ENCODE measurements around the gene GAPVD1. TPM values are rescaled to one million over a fixed set of nuclear protein-coding genes. Genes with fewer than 3 reads are reported as not detected.

GAPVD1 gene
- total and polyA plus RNA-seq, 2 of the 8 experiments (the other 6 are each of a cell fraction or from before 2014, with no cell fraction given), result 5.5 to 40.5 TPM

DNA sequence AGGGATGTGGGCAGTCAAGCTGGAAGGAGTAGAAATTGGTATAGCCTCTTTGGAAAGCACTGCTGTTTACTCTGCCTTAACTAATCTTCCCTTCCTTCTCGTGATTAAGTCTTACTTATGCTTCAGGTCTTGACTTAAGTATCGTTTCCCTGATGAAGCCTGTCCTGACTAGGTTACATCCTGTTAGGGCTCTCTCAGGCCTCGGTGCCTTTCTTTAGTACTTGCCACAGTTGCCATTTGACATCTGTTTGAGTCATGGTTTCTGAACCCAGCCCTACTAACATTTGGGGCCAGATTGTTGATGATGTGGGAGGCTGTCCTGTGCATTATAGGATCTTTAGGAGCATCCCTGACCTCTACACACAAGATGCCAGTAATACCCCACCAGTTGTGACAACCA is 94.4 kb downstream of the GAPVD1 start:
- TF ChIP-seq RAD21 (IDR thresholded peaks at IDR 0.05 in 1 of 2, conservative IDR thresholded peaks at IDR 0.05 in 1 of 2; ENCODE audit: low read depth in 2 of 2, low read length in 2 of 2), result no peak
- no peak for TF ChIP-seq SIX5 (IDR thresholded peaks at IDR 0.05; ENCODE audit: low read depth, low read length)
- TF ChIP-seq CBX5 (IDR thresholded peaks at IDR 0.05; ENCODE audit: low read depth, low read length), result no peak
- no peak for TF ChIP-seq TAF7 (optimal IDR thresholded peaks at IDR 0.05; ENCODE audit: borderline replicate concordance, low read depth, low read length)
- no peak for TF ChIP-seq CTBP2 (IDR thresholded peaks at IDR 0.05; ENCODE audit: borderline replicate concordance, insufficient read depth, insufficient read length, low read length)
- TF ChIP-seq TEAD4 (IDR thresholded peaks at IDR 0.05; ENCODE audit: low read depth, low read length), result no peak
- TF ChIP-seq TAF1 (IDR thresholded peaks at IDR 0.05; ENCODE audit: low read depth, low read length), result no peak
- no peak for TF ChIP-seq JUND (IDR thresholded peaks at IDR 0.05; ENCODE audit: low read length)
- TF ChIP-seq SIN3A (conservative IDR thresholded peaks at IDR 0.05 in 1 of 2, IDR thresholded peaks at IDR 0.05 in 1 of 2; ENCODE audit: low read depth in 1 of 2, low read length in 2 of 2), result no peak
- no peak for TF ChIP-seq TBP (IDR thresholded peaks at IDR 0.05; ENCODE audit: low read depth, low read length)
- TF ChIP-seq NANOG (IDR thresholded peaks at IDR 0.05; ENCODE audit: insufficient read depth, low read depth, low read length, poor library complexity, severe bottlenecking), result no peak
- TF ChIP-seq RNF2 (IDR thresholded peaks at IDR 0.05; ENCODE audit: borderline replicate concordance, low read depth, low read length, missing control alignments, poor library complexity, severe bottlenecking), result no peak
- no peak overlapping the region for H2BK20ac ChIP-seq (ENCODE audit: low read length)
- H3K23me2 ChIP-seq (ENCODE audit: low read depth, low read length), result no peaks in the 10 kb centered on the region
- 96% methylated on average over 3 of the region's 3 CpGs; no CpG with 5 or more reads in 1 of the 2 experiments for WGBS, 2 experiments (ENCODE audit: extremely low coverage in 1 of 2, insufficient coverage in 1 of 2, insufficient read length in 1 of 2, insufficient replicate concordance in 2 of 2, low coverage in 1 of 2, low lambda C conversion rate in 2 of 2, missing lambda C conversion rate in 1 of 2)
- no peak overlapping the region for H3K14ac ChIP-seq (ENCODE audit: insufficient read length)
- H3K36me3 ChIP-seq (ENCODE audit: control insufficient read depth in 2 of 4, insufficient read depth in 4 of 4, low read length in 3 of 4), result peaks cover 2 to 53% (median 28%) of the 10 kb centered on the region in 4 experiments; a peak in 7 of 8 replicates
- H3K56ac ChIP-seq (replicated peaks; ENCODE audit: insufficient read length, low read depth, low read length), result no peak overlapping the region
- no peak overlapping the region for H3K23ac ChIP-seq (ENCODE audit: insufficient read length)
- H3K9ac ChIP-seq (replicated peaks in 1 of 4; ENCODE audit: extremely low read depth in 1 of 4, low read depth in 3 of 4, low read length in 3 of 4), result no peak overlapping the region
- H4K91ac ChIP-seq (replicated peaks; ENCODE audit: insufficient read length, low read length), result no peak overlapping the region
- H3K79me1 ChIP-seq (ENCODE audit: low read depth, low read length), result no peaks in the 10 kb centered on the region
- H3K4me3 ChIP-seq (ENCODE audit: extremely low read depth in 1 of 4, insufficient read depth in 2 of 4, low read depth in 3 of 4, low read length in 4 of 4), result no peak overlapping the region
- no peaks in the 10 kb centered on the region for H3K4me1 ChIP-seq (replicated peaks in 1 of 4; ENCODE audit: control insufficient read depth in 3 of 4, insufficient read depth in 4 of 4, low read length in 3 of 4)
- CTCF ChIA-PET (ENCODE audit: partially characterized antibody), result interaction anchor here (1.0 to 1.6 kb wide), 4 partner anchors 19 to 117 kb away, joined by 3 to 4 read pairs (median 4); no protein-coding TSS in a partner anchor
- H3K9me3 ChIP-seq (ENCODE audit: insufficient read depth in 2 of 2, low read depth in 1 of 2, low read length in 1 of 2), result peaks cover 0 to 7% of the 10 kb centered on the region in 2 experiments; a peak in 1 of 4 replicates
- no peak overlapping the region for H2BK120ac ChIP-seq (replicated peaks; ENCODE audit: low read depth, low read length)
- H2BK5ac ChIP-seq (ENCODE audit: low read depth, low read length), result no peak overlapping the region
- H3K27me3 ChIP-seq (replicated peaks in 1 of 4; ENCODE audit: control insufficient read depth in 3 of 4, extremely low read depth in 1 of 4, insufficient read depth in 3 of 4, low read length in 3 of 4), result no peaks in the 10 kb centered on the region
- H2AK5ac ChIP-seq (ENCODE audit: low read depth, low read length), result no peak overlapping the region
- no peak overlapping the region for H3K4me2 ChIP-seq (ENCODE audit: insufficient read depth in 1 of 2, low read depth in 2 of 2, low read length in 2 of 2)
- no peak overlapping the region for H2AFZ ChIP-seq (ENCODE audit: low read length)
- no peaks in the 10 kb centered on the region for H4K20me1 ChIP-seq (replicated peaks in 1 of 2; ENCODE audit: control insufficient read depth in 1 of 2, insufficient read depth in 2 of 2, low read length in 2 of 2)
- H4K5ac ChIP-seq (ENCODE audit: insufficient read length, low read depth, low read length), result no peak overlapping the region
- H3K18ac ChIP-seq (ENCODE audit: extremely low read depth, low read length), result no peak overlapping the region
- H3K4ac ChIP-seq (replicated peaks; ENCODE audit: insufficient read length, low read depth, low read length), result no peak overlapping the region
- POLR2A ChIA-PET (ENCODE audit: partially characterized antibody), result interaction anchor here (1.0 kb wide), 1 partner anchor 114 kb away, joined by 3 read pairs; the partner anchor contains the start of gene HSPA5
- H2BK15ac ChIP-seq (ENCODE audit: low read length), result no peak overlapping the region
- H4K8ac ChIP-seq (ENCODE audit: extremely low read depth, insufficient read depth, low read length), result no peak overlapping the region
- DNase-seq (ENCODE audit: low read depth in 1 of 2, low spot score in 2 of 2), result no peak
- no peak overlapping the region for H2BK12ac ChIP-seq (ENCODE audit: low read depth, low read length)
- no peak for FAIRE-seq
- H3K79me2 ChIP-seq (ENCODE audit: control insufficient read depth in 1 of 2, insufficient read depth in 2 of 2, low read length in 2 of 2), result no peaks in the 10 kb centered on the region
- no peak overlapping the region for H3K27ac ChIP-seq (ENCODE audit: low read depth, low read length)
